ENCODE data around the gene ARL8B.
"Not testable (repeated sequence)": the region's sequence is repeated elsewhere in the genome, so short reads cannot be mapped to it uniquely, and the experiment has no call there.

ARL8B gene

GRCh38 chr3:5143464-5143863, 21.4 kb downstream of the ARL8B start:
- no peaks in the 10 kb centered on the region for H3K27me3 ChIP-seq (ENCODE audit: control insufficient read depth, insufficient read depth, low read length, poor library complexity, severe bottlenecking)
- no peak overlapping the region for H3K4me3 ChIP-seq (ENCODE audit: insufficient read depth, low read depth, low read length)
- no peaks in the 10 kb centered on the region for H3K9me3 ChIP-seq (ENCODE audit: control insufficient read depth, low read length)
- H3K27ac ChIP-seq (ENCODE audit: insufficient read depth, low read depth, low read length, poor library complexity, severe bottlenecking): no peak overlapping the region
- H3K36me3 ChIP-seq (ENCODE audit: control insufficient read depth, insufficient read depth, low read length): peaks cover 4% of the 10 kb centered on the region
- H3K4me1 ChIP-seq (ENCODE audit: control insufficient read depth, insufficient read depth, low read length): no peaks in the 10 kb centered on the region
- WGBS, 2 experiments: 92 to 96% methylated on average over 4 of the region's 4 CpGs

- Histone ChIP-seq H3K9me3 (ENCODE audit: control insufficient read depth, low read length) (no peaks in the 10 kb centered on the region), H3K4me3 (ENCODE audit: insufficient read depth, low read depth, low read length) (no peak overlapping the region), H3K4me1 (ENCODE audit: control insufficient read depth, insufficient read depth, low read length) (no peaks in the 10 kb centered on the region), H3K27me3 (ENCODE audit: control insufficient read depth, insufficient read depth, low read length, poor library complexity, severe bottlenecking) (no peaks in the 10 kb centered on the region), H3K36me3 (ENCODE audit: control insufficient read depth, insufficient read depth, low read length) (peaks cover 4% of the 10 kb centered on the region), H3K27ac (ENCODE audit: insufficient read depth, low read depth, low read length, poor library complexity, severe bottlenecking) (no peak overlapping the region)
- WGBS, 2 experiments: 90 to 93% methylated on average over 5 of the region's 5 CpGs
Measured at GRCh38 chr3:5144316-5144994, 22.4 kb downstream of the ARL8B start.

DNA sequence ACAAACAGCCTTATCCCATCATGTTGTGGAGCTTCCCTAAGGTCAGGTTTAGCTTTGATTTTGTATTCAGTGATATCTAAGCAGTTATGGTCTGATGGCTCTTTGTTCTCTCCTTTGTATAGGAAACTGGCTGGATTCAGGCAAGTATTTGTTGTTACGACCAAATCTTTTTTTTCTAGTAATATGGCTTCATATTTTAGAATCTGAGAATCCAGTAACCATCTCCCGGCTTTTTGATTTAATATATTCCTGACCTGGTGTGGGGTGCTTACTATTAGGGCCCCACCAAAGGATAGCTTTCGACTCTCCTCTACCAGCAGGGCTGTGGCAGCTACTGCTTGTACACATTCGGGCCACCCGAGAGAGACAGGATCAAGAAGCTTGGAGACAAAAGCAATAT, 23.0 kb downstream of the ARL8B start:
- Histone ChIP-seq H3K9me3 (ENCODE audit: control insufficient read depth, low read length) (no peaks in the 10 kb centered on the region), H3K4me3 (ENCODE audit: insufficient read depth, low read depth, low read length) (no peak overlapping the region), H3K4me1 (ENCODE audit: control insufficient read depth, insufficient read depth, low read length) (no peaks in the 10 kb centered on the region), H3K36me3 (ENCODE audit: control insufficient read depth, insufficient read depth, low read length) (peaks cover 4% of the 10 kb centered on the region), H3K27me3 (ENCODE audit: control insufficient read depth, insufficient read depth, low read length, poor library complexity, severe bottlenecking) (no peaks in the 10 kb centered on the region), H3K27ac (ENCODE audit: insufficient read depth, low read depth, low read length, poor library complexity, severe bottlenecking) (no peak overlapping the region)
- 95 to 96% methylated on average over 5 of the region's 5 CpGs for WGBS, 2 experiments

GRCh38 chr3:5147152-5147551, 25.1 kb downstream of the ARL8B start:
- 80 to 86% methylated on average over 5 of the region's 5 CpGs for WGBS, 2 experiments
- H3K27me3 ChIP-seq (ENCODE audit: control insufficient read depth, insufficient read depth, low read length, poor library complexity, severe bottlenecking); H3K36me3 ChIP-seq (ENCODE audit: control insufficient read depth, insufficient read depth, low read length); H3K4me3 ChIP-seq (ENCODE audit: insufficient read depth, low read depth, low read length); H3K9me3 ChIP-seq (ENCODE audit: control insufficient read depth, low read length); H3K27ac ChIP-seq (ENCODE audit: insufficient read depth, low read depth, low read length, poor library complexity, severe bottlenecking); H3K4me1 ChIP-seq (ENCODE audit: control insufficient read depth, insufficient read depth, low read length): not testable (repeated sequence)

DNA sequence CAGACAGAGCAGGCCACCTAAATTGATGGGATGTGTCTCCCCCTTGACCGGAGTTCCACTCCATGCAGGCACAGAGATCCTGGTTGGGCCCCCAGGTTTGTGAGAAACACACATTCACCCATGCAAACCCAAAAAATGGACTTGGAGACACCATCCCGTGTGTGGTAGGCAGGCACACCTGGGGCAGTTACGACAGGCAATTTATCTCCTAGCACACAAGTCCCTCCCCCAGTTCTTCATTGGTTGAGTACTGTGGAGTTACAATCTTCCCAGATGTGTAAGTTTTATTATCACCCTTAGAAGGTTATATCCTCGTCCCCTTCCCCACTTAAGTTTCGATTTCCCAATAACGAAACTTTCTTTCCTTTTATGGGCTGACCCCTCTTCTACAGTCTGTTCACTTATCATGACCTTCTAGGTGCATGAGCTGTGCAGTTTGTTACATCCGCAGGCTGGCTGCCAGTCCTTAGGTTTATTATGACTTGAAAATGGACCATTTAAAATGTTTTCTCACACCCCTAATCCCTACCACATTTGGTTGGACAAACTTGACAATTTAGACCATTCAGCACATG, 27.3 kb downstream of the ARL8B start:
- Histone ChIP-seq H3K4me1 (ENCODE audit: control insufficient read depth, insufficient read depth, low read length) (no peaks in the 10 kb centered on the region), H3K9me3 (ENCODE audit: control insufficient read depth, low read length) (no peaks in the 10 kb centered on the region)
- WGBS, 2 experiments: 94 to 96% methylated on average over 7 of the region's 7 CpGs

GRCh38 chr3:5151586-5151985, 29.5 kb downstream of the ARL8B start:
- Histone ChIP-seq H3K36me3 (ENCODE audit: control insufficient read depth, insufficient read depth, low read length) (no peaks in the 10 kb centered on the region), H3K4me3 (ENCODE audit: insufficient read depth, low read depth, low read length) (no peak overlapping the region), H3K9me3 (ENCODE audit: control insufficient read depth, low read length) (no peaks in the 10 kb centered on the region), H3K4me1 (ENCODE audit: control insufficient read depth, insufficient read depth, low read length) (no peaks in the 10 kb centered on the region), H3K27me3 (ENCODE audit: control insufficient read depth, insufficient read depth, low read length, poor library complexity, severe bottlenecking) (no peaks in the 10 kb centered on the region), H3K27ac (ENCODE audit: insufficient read depth, low read depth, low read length, poor library complexity, severe bottlenecking) (no peak overlapping the region)
- 91 to 94% methylated on average over 6 of the region's 6 CpGs for WGBS, 2 experiments

More for the DNA sequence above, 27.3 kb downstream of the ARL8B start:
- H3K27ac ChIP-seq (ENCODE audit: insufficient read depth, low read depth, low read length, poor library complexity, severe bottlenecking): no peak overlapping the region
- H3K4me3 ChIP-seq (ENCODE audit: insufficient read depth, low read depth, low read length): no peak overlapping the region
- peaks cover 4% of the 10 kb centered on the region for H3K36me3 ChIP-seq (ENCODE audit: control insufficient read depth, insufficient read depth, low read length)
- no peaks in the 10 kb centered on the region for H3K27me3 ChIP-seq (ENCODE audit: control insufficient read depth, insufficient read depth, low read length, poor library complexity, severe bottlenecking)

- Histone ChIP-seq H3K36me3 (ENCODE audit: control insufficient read depth, insufficient read depth, low read length) (no peaks in the 10 kb centered on the region), H3K27ac (ENCODE audit: insufficient read depth, low read depth, low read length, poor library complexity, severe bottlenecking) (no peak overlapping the region), H3K4me3 (ENCODE audit: insufficient read depth, low read depth, low read length) (no peak overlapping the region), H3K27me3 (ENCODE audit: control insufficient read depth, insufficient read depth, low read length, poor library complexity, severe bottlenecking) (no peaks in the 10 kb centered on the region), H3K9me3 (ENCODE audit: control insufficient read depth, low read length) (no peaks in the 10 kb centered on the region), H3K4me1 (ENCODE audit: control insufficient read depth, insufficient read depth, low read length) (no peaks in the 10 kb centered on the region)
- WGBS, 2 experiments: 79 to 92% methylated on average over 3 of the region's 4 CpGs
Measured at GRCh38 chr3:5153074-5153473, 31.0 kb downstream of the ARL8B start.

GRCh38 chr3:5155241-5155640, 33.1 kb downstream of the ARL8B start:
- Histone ChIP-seq H3K4me3 (ENCODE audit: insufficient read depth, low read depth, low read length) (no peak overlapping the region), H3K4me1 (ENCODE audit: control insufficient read depth, insufficient read depth, low read length) (peaks cover 4% of the 10 kb centered on the region), H3K9me3 (ENCODE audit: control insufficient read depth, low read length) (no peaks in the 10 kb centered on the region), H3K36me3 (ENCODE audit: control insufficient read depth, insufficient read depth, low read length) (no peaks in the 10 kb centered on the region), H3K27ac (ENCODE audit: insufficient read depth, low read depth, low read length, poor library complexity, severe bottlenecking) (no peak overlapping the region), H3K27me3 (ENCODE audit: control insufficient read depth, insufficient read depth, low read length, poor library complexity, severe bottlenecking) (no peaks in the 10 kb centered on the region)

GRCh38 chr3:5160321-5160720, 38.2 kb downstream of the ARL8B start:
- no peak overlapping the region for H3K27ac ChIP-seq (ENCODE audit: insufficient read depth, low read depth, low read length, poor library complexity, severe bottlenecking)
- H3K27me3 ChIP-seq (ENCODE audit: control insufficient read depth, insufficient read depth, low read length, poor library complexity, severe bottlenecking): no peaks in the 10 kb centered on the region
- H3K36me3 ChIP-seq (ENCODE audit: control insufficient read depth, insufficient read depth, low read length): no peaks in the 10 kb centered on the region
- H3K4me1 ChIP-seq (ENCODE audit: control insufficient read depth, insufficient read depth, low read length): peaks cover 26% of the 10 kb centered on the region
- no peak overlapping the region for H3K4me3 ChIP-seq (ENCODE audit: insufficient read depth, low read depth, low read length)
- H3K9me3 ChIP-seq (ENCODE audit: control insufficient read depth, low read length): no peaks in the 10 kb centered on the region
- WGBS, 2 experiments: 80 to 83% methylated on average over 2 to 3 of the region's 3 CpGs

- H3K4me1 ChIP-seq (ENCODE audit: control insufficient read depth, insufficient read depth, low read length): peaks cover 26% of the 10 kb centered on the region
- no peak overlapping the region for H3K4me3 ChIP-seq (ENCODE audit: insufficient read depth, low read depth, low read length)
- no peak overlapping the region for H3K27ac ChIP-seq (ENCODE audit: insufficient read depth, low read depth, low read length, poor library complexity, severe bottlenecking)
- H3K9me3 ChIP-seq (ENCODE audit: control insufficient read depth, low read length): no peaks in the 10 kb centered on the region
- no peaks in the 10 kb centered on the region for H3K36me3 ChIP-seq (ENCODE audit: control insufficient read depth, insufficient read depth, low read length)
- WGBS, 2 experiments: 68 to 73% methylated on average over 4 of the region's 4 CpGs
- H3K27me3 ChIP-seq (ENCODE audit: control insufficient read depth, insufficient read depth, low read length, poor library complexity, severe bottlenecking): no peaks in the 10 kb centered on the region
Measured at GRCh38 chr3:5160940-5161858, 39.1 kb downstream of the ARL8B start.

Measured in ectodermal cell (in vitro differentiated cells).